Right ventricle myocardium inferior (tissue), 1 donor: ENCODE measurements around the gene ATL3. TPM values are rescaled to one million over a fixed set of nuclear protein-coding genes. Genes with fewer than 3 reads are reported as not detected.
"Not testable (repeated sequence)": the region's sequence is repeated elsewhere in the genome, so short reads cannot be mapped to it uniquely, and the experiment has no call there.

Experiments
- ATAC-seq: fragments of 200-7000 bp; cut with Tn5 transposase; one replicate; pipeline ENCODE4 v1.9.1; 2020; ENCODE audit warnings: mild to moderate bottlenecking, moderate library complexity
- DNase-seq: peaks from one replicate; pipeline ENCODE4 v3.0.0; 2021; ENCODE audit errors: missing footprints
- intact Hi-C: fragments of 100-400 bp; cut with DNase I; formaldehyde crosslinking; loops from one replicate; pipeline ENCODE4 v1.11.0; 2022
- total RNA-seq: library from RNA; stranded (reverse); fragmentation: NEBNext Ultra II Directional; extraction: Animal tissue kit (Norgen Biotek cat#: 25700); gene quantifications from one replicate; pipeline ENCODE4 v1.2.1, GENCODE V29; 2021
- donor health status: DM: no; HTN: yes; CAD: no; lungs with severe emphysema.

The ATL3 gene
- total RNA-seq, 1 donor from 2014 or later = 15.4 TPM

DNA sequence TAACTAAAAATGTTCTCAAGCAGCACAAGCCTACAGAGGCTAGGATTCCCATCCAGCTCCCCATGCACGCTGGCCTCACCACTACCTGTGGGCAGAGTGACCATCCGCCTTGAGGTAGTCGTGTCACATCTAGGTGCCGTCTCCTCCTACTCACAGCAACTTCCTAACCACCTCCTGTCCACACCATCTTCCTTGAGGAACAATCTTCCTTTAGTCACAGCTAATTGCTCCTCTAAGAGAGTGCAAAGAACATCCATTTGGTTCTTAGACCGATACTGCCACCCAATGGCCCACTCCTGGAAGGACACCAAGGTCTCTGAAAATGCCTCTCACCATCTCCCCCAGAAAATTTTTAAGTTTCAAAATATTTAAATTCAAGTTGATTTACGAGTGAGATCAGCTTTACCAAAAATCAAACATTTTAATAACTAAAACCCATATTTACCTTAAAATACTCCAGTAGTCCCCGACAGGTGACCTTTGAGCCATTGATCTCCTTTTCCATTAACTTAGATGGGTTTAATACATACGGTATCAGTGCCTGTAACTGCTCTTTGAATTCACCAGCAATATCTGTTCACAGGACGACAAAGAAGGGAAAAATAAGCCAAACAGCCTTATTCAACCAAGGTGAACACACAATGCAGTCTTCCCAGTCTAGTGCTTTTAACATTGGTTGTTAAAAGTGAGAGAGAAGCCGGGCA lies 35.3 kb downstream of the ATL3 start:
- intact Hi-C loops = loop anchor here (1.0 to 10.0 kb wide), 3 partner anchors 101 to 601 kb away; no protein-coding TSS in a partner anchor
- peak; percentile 46 for ATAC-seq
- DNase-seq = no peak

DNA sequence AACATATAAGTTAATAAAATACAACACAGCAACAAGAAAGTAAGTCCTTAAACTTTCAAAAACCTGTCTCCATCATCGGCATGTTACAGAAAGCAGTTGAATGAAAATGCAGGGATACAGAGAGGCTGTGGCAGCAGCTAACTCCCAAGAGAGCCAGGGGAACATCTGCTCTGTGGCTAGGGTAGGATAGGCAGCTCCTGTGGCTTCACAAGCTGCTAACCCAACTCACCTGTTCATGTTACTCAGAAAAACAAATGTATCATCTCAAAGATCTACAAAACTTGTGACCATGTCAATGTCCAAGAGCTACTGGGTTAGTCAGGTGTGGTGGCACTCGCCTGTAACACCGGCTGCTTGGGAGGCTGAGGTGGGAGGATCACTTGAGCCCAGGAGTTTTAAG lies 41.8 kb downstream of the ATL3 start:
- ATAC-seq (no peak), DNase-seq (no peak)
- intact Hi-C loops = no loop called here

DNA sequence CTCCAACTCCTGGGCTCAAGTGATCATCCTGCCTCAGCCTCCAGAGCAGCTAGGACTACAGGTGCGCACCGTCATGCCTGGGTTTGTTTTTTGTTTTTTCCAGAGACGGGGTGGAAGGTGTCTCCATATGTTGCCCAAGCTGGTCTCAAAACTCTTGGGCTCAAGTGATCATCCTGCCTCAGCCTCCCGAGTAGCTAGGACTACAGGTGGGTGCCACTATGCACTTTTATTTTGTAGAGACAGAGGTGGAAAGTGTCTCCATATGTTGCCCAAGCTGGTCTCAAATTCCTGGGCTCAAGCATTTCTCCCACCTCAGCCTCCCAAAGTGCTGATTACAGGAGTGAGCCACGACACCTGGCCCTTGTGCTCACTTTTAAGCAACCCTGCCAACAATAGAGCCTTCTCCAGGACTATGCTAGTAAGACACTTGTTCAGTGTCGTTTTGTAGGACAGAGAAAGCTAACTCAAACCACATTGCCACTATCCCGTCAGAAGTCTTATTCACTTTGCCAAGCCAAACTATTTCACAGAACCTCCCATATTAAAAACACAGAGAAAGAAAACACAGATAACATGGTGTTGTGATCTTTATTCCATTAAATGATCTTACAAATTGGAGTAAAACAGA lies 47.5 kb downstream of the ATL3 start:
- intact Hi-C loops = no loop called here
- no peak for ATAC-seq
- no peak for DNase-seq

DNA sequence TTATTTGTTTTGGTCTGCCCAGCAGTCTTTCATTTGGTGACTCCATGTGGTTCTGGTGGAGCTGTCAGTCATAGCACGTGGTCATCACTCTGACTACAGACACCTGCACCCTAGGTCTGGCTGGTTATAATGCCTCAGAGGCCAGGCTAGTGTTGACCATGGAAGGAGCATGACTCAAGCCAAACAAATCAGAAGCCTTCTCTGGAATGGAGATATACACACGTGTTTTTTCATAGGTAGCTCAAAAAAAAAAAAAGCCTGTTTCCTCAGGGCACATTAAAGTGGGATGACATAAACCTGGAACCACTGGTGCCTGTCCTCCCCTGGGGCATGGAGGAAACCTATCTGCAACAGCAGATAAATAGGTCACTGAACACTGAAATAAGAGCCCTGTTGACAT lies 48.9 kb downstream of the ATL3 start:
- intact Hi-C loops = no loop called here
- DNase-seq (no peak), ATAC-seq (no peak)

DNA sequence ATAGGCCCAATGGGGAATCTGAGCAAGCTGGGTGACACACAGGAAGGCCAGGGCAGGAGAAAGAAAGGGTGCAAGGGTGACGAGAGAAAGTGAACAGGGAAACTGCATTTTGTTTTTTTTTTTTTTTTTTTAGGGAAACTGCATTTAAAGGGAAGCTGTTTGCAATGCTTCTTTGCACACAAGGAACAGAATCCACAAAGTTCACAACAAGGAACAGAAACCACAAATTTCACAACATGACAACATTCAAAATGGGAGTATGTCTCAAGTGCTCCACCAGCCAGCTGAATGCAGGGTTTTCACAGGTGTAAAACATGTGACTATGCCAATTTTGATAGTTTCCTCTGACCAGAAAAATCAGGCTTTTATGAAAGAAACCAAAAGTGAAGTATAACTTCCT lies 50.1 kb downstream of the ATL3 start:
- ATAC-seq = peak; percentile 56
- DNase-seq = no peak
- intact Hi-C loops = no loop called here

DNA sequence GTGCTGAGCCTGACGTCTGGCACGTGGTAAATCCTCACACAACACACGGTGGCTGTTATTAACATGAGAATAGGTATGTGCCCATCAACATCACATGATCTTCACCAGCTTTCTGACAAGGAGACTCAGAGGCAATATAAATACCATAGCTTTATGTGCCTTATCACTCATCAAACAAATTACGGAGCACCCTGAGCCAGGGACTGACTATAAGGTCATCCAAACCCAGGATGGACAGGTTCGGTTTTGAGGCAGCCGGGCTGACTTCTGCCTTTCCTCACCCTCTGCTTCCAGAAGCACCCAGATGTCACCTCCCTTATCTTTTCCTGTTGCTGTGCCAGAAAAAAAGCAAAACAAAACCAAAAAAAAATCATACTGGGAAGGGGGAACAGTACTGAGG lies 51.2 kb downstream of the ATL3 start:
- intact Hi-C loops = no loop called here
- ATAC-seq = no peak
- DNase-seq = no peak

DNA sequence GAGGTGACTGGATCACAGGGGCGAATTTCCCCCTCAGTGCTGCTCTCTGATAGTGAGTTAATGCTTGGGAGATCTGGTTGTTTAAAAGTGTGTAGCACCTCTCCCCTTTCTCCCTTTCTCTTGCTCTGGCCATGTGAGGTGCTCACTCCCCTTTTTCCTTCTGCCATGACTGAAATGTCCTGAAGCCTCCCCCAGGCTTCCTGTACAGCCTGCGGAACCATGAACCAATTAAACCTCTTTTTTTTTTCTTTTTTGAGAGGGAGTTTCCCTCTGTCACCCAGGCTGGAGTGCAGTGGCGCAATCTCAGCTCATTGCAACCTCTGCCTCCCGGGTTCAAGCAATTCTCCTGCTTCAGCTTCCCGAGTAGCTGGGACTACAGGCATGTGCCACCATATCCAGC lies 53.5 kb downstream of the ATL3 start:
- intact Hi-C loops, DNase-seq, ATAC-seq: not testable (repeated sequence)

DNA sequence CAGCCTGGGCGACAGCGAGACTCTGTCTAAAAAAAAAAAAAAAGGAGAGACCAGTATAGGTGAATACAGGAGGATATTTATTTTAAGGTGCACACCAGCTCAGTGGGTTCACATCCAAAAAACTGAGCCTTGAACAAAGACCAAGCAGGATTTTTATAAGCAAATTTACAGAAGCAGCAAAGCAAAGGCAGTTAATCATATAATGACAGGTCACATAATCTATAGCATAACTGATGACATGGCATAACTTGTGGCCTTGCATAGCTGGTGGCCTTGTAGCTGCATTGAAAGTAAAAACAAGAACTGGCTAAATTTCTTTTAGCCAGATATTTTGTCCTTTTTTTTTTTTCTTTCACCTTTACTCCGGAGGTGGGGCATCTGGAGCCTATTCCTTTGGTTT lies 54.2 kb downstream of the ATL3 start:
- ATAC-seq = no peak
- no peak for DNase-seq
- intact Hi-C loops = no loop called here

DNA sequence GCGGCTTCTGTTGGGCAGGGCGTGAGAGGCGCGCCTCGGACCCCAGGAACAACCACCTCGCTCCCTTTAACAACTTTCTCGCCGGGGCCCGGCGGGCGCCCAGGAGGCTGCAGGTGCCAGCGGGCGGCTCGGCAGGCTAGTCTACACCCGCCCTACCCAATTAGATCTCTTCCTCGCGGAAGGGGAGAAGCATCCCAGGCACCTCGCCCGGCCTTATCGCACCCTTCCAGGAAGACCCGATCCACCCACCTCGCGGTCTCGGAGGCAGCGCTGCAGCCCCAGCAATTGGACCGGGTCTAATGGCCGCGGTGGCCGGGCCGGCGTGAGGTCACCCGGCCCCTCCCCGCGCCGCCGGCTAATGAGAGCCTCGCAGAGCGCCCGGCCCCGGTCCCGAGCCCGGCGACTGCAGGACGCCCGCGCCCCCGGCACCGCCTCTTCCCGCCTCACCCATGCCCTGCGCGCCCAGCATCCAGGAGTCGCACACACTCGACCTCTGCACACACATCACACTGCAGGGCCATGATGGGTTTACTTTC lies 57.0 kb downstream of the ATL3 start, which contains the start of gene PLAAT3:
TSS of gene PLAAT3 (minus strand) at position 298 of the 536 bp plus-strand sequence. CDS start 419 bp downstream, outside the sequence.
- ATAC-seq (peak; percentile 95), DNase-seq (peak; percentile 92)

DNA sequence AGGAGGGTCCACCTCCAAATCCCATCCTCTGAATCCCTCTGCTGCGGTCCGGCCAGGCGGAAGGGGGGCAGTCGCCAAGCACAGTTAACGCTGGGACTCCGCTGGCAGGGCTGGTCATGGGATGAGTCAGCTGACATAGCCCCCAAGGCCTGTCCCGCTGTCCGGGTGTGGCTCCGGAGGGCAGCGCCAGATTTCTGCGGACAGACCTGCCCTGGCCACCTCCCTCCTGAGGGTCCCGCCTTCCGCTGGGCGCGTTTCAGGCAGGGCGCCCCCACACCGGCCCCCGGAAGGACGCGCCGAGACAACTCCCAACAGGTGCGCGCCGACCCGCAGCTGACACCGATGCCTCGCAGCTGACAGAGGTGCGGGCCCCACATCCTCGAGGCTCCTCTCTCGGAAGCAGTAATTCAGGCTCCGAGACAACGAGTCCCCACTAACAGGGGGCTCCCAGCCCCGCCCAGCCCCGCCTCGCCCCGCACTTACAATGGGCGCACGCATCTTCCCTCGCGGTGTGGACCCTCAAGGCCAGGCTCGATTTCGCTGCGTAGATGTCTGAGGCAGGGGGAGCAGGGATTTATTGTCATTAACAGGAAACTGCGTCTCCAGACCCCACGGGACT lies 57.5 kb downstream of the ATL3 start:
- peak; percentile 77 for DNase-seq
- intact Hi-C loops = loop anchor here (1.0 kb wide), 1 partner anchor 77 kb away; the partner anchor contains the start of gene PLAAT4
- ATAC-seq = peak; percentile 57

More for the DNA sequence above, 57.0 kb downstream of the ATL3 start, which contains the start of gene PLAAT3:
- intact Hi-C loops = no loop called here

DNA sequence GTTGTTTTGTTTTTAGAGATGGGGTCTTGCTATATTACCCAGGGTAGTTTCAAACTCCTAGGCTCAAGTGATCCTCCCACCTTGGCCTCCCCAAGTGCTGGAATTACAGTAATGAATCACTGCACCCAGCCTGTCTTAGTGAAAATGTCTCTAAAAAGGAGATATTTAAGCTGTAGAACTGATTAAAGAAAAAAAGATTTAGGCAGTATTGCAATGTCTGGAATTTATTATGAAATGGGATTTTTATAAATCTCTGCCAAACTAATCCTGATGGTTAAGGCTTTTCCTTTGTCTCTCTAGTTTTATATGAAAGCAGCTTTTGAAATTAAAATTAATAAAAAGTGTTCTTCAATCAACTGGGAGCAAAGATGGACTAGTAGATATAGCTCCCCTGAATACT lies 59.0 kb downstream of the ATL3 start:
- ATAC-seq (no peak), DNase-seq (no peak)
- intact Hi-C loops = no loop called here

DNA sequence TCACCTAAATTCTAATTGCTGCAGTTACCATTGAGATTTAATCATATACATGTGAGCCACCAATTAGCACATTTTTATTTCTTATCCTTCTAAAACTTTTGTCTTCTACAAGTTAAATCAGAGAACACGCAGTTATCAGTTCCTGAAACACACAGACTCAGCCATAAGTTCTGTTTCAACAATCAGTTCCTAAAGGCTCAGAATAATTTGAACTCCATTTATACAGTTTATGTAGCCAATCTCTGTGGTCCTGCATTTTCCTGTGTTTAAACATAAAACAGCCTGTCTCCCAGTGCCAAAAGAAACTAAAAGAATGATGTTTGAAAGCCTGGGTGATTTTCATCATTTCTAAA lies 59.8 kb downstream of the ATL3 start:
- DNase-seq = no peak
- no peak for ATAC-seq
- intact Hi-C loops = loop anchor here (2.0 kb wide), 1 partner anchor 39 kb away; no protein-coding TSS in a partner anchor

DNA sequence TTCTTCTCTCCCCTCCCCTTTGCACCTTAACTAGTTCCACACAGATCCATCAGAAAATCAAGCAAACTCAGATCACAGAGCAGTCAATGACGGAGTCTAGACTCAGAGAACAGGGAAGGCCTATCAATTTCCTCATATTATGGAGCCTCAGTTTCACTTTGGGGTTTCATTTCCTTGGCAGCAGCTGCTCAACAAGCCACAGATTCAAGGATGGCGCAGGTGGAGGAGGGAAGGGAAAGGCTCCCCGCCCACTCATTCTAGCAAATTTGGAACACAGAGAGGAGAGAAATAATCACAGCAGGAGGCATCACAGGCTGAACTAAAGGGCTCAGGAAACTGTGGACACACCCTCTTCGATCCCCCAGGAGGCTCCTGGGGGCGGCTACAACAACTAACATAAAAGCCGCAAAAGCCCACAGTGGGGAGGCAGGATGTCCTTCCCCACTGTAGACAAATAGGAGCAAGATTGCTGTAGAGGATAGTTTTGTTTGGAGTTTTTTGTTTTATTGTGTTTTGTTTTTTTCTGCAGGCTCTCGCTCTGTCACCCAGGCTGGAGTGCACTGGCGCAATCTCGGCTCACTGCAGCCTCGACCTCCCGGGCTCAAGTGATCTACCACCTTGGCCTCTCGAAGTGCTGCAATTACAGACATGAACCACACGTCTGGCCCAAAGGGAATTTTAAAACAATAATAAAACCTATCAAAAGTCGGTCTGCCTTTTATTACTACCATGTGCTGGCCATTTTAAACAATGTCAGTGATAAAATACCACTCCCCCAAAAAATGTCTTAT lies 60.4 kb downstream of the ATL3 start:
- no peak for ATAC-seq
- no peak for DNase-seq
- intact Hi-C loops = loop anchor here (2.0 kb wide), 1 partner anchor 38 kb away; no protein-coding TSS in a partner anchor

DNA sequence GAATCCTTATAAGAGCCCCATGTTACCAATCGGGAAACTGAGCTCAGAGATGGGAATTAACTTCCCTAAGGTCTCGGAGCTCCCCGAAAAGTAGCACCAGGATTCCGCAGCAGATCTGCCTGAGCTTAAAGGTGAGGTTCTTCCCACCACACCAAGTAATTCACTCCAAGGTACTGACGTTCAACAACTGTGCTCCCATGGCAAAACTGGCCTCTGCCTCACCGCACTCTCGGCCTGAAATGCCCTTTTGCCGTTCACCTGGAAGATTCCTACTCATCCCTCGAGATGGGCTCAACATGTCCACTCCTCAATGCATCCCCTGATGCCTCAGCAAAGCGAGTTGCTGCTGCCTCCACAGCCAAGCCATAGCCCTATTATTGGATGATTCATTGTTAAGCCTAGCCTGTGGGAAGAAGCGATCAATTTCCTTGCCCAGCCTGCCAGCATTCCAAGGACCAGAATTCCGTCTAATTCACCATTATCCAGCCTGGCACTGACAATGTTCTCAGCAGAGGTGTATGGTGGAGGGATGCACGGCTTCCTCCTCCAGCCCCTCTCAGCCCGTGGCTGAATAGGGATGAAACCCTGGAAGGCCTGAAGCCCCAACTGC lies 61.1 kb downstream of the ATL3 start:
- no peak for ATAC-seq
- DNase-seq = no peak
- intact Hi-C loops = loop anchor here (2.0 kb wide), 1 partner anchor 37 kb away; no protein-coding TSS in a partner anchor

DNA sequence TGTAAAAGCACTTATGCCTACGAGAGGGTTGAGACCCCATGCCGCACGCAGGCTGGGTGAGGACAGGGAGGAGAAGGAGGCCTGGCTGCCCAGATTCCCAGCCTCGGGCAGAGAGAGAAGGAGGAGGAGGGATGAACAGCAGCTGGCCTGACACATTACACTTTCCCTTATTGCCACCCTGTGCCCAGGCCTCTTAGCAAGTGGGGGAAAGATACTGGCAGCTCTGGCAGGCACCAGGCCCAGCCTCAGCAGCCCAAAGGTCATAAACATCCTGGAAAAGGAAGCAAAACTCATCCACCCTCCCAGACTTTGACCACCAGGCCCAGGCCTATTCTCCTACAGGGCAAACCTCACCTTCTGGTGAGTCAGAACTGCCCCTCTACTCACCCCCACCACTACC lies 61.6 kb downstream of the ATL3 start:
- DNase-seq (no peak), ATAC-seq (peak; percentile 69)
- intact Hi-C loops = no loop called here

DNA sequence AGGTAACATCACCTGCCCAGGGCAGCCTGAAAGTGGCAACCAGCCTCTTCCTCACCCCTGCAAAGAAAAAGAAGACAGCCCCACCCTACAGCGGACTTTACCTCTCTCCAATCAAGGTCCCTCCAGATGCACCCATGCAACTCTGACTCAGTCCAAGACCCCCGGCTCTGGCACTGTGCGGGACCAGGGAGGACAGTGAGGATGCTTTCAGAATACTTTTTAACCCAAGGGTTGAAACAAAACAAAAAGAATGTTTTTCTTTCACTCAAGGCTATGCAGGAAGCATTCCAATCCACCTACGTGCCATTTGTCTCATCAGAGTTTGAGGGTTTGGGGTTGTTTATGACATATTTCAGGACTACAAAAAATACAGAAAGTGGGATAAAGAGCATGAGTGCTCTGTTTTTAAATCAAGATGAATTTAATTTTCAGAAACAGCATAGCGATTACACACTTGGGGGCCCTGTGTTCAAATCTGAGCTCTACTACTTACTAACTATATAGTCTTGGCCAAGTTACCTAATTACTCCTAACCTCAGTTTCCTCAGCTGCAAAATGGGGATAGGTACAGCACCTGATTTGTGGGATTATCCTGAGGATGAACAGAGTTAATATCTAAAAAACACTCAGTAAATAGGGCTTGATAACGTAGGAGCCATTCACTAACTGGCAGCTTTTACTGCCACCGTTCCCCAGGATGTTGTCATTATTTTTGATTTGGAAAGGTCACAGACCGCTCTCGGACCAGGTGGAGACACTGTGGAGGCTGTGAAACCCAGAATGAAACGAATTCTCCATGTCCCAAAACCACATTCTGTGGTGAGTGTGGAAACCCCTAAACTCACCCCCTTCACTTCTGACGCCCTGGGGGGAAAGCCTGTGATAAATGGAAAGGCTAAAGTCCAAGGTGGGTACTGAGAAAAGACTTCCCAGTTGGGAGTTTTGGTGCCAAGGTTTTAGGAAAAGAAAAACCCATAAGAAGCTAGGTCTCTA lies 62.5 kb downstream of the ATL3 start:
- no peak for DNase-seq
- intact Hi-C loops = no loop called here
- ATAC-seq = no peak

DNA sequence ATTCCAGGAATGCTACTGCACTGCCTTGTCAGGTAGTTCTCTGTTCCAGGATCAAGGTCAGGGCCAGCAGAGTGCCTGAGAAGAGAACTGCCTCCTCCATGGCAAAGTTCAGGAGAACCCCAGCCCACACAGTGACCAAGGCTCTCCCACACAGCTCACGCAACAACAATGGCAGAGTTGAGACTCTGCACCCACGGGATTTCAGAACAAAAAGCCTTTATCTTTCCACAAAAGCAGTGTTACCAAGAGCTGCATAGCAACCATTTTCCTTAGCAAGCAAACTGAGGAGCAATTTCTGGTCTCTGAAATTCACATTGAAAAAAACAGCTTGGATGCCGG lies 68.0 kb downstream of the ATL3 start:
- DNase-seq (no peak), ATAC-seq (peak; percentile 33)
- intact Hi-C loops = no loop called here
